RWPE1 (cell line): ENCODE data around the gene HTR2B.

ENCODE experiments used
- CTCF ChIA-PET: fragments of 350-600 bp; sonication (Branson Sonifier 250); formaldehyde crosslinking; extraction: SDS; loops from one replicate; lab custom pipeline; 2021; lab: Yijun Ruan, JAX
- POLR2A ChIA-PET: fragments of 400-600 bp; formaldehyde crosslinking; extraction: SDS; loops from one replicate; lab custom pipeline; 2020; ENCODE audit warnings: antibody characterized with exemption; ENCODE audit not compliant: low non-redundant PET; lab: Yijun Ruan, JAX
- DNase-seq: peaks from one replicate; pipeline ENCODE4 v3.0.0; 2012; ENCODE audit warnings: low spot score
- H3K27ac ChIP-seq: fragments of 450-650 bp; 2 replicates; pipeline ENCODE4 v1.5.1; 2017
- TF ChIP-seq, protein P1 (sequence below): fragments of 450-650 bp; conservative IDR thresholded peaks from 2 replicates; pipeline ENCODE4 v1.5.1; 2017; ENCODE audit warnings: low read depth, mild to moderate bottlenecking

The HTR2B gene

DNA sequence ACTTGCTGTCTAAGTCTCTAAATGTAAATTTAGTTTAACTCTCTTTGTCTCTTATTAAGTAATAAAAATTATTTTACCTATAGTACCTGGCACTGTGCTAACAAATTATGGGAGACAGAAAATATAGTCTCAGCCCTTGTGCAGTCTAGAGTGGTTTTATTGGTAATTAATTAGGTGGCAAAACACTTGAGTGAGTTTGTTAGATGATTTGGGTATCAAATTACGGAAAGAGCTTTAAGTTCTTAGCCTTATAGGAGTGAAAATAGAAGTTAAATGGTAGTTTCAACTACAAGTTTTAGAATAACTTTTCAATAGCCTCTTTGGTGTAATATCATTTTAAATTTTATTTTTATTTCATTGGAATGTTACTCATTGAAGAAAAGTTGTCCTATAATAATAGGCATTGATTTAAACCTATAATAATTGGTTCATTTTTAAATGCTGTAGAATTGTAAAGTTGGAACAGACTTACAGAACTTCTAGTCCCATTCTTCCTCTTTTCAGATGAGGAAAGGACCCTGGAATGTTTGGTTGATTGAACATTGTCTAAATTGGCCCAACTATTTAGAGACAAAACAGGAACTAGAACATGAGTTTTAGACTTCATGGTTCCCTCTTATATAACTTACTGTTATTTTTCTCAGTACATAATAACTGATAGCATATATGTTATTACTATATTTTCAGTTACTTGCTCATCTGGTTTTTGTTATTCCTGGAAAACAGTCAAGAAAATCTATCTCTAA, 10.2 kb upstream of the HTR2B start:
- POLR2A ChIA-PET, result no interaction called here
- TF ChIP-seq, protein P1, sequence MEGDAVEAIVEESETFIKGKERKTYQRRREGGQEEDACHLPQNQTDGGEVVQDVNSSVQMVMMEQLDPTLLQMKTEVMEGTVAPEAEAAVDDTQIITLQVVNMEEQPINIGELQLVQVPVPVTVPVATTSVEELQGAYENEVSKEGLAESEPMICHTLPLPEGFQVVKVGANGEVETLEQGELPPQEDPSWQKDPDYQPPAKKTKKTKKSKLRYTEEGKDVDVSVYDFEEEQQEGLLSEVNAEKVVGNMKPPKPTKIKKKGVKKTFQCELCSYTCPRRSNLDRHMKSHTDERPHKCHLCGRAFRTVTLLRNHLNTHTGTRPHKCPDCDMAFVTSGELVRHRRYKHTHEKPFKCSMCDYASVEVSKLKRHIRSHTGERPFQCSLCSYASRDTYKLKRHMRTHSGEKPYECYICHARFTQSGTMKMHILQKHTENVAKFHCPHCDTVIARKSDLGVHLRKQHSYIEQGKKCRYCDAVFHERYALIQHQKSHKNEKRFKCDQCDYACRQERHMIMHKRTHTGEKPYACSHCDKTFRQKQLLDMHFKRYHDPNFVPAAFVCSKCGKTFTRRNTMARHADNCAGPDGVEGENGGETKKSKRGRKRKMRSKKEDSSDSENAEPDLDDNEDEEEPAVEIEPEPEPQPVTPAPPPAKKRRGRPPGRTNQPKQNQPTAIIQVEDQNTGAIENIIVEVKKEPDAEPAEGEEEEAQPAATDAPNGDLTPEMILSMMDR, result no peak
- no peak for DNase-seq
- no peak overlapping the region for H3K27ac ChIP-seq
- CTCF ChIA-PET, result no interaction called here

DNA sequence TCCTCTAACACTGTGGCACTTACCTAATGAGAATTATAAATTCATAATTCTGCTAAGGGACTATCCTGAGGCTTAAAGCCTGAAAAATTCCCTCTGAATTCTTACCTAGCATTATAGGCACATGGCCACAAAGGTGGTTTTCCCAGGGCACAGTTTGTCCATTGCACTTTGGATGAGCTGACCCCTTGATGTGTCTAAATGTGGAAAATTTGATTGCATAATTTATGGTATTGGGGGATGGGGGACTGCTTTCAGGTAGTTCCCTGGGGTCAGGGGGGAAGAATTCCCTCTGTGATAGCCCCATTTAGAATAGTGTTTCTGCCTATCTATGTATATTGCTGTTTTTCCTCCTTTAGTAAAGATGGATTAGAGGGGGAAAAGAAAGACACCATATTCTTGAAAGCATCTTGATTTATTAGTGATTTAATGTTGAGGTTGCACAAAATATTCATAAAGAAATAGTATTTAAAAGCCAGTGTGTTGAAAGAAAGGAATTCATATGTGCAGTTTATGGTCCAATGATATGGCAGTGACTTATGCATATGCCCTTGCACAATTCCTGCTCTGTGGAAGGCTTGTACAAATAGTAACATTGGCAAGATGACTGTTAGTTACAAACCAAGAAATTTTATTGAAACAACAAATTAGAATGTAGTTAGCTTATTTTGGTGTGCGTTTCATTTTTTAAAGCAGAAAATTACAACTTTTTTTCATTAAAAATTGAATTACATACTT, 8.7 kb upstream of the HTR2B start:
- ChIA-PET POLR2A (no interaction called here), CTCF (no interaction called here)
- DNase-seq, result no peak
- no peak overlapping the region for H3K27ac ChIP-seq
- TF ChIP-seq, protein P1, result no peak

DNA sequence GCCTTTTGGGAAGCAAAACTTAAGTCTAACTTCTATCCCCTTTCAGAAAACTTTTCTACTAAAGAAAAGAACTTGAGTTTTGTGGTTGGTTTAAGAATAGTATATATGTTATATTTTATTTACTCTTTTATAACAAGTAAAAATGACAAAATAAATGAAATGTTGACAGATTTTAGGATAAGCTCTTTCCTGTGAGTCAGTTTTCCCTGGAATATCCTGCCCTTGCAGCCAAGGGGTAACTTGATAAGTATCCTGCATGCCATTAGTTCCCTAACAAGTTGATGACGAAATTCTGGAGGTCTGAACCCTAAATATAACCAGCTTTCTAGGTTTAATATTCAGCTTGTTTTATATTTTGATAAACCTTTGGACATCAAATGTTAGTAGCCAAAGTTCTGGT, 7.3 kb upstream of the HTR2B start:
- no peak overlapping the region for H3K27ac ChIP-seq
- TF ChIP-seq, protein P1, result no peak
- ChIA-PET CTCF (no interaction called here), POLR2A (no interaction called here)
- peak; percentile 5 for DNase-seq

DNA sequence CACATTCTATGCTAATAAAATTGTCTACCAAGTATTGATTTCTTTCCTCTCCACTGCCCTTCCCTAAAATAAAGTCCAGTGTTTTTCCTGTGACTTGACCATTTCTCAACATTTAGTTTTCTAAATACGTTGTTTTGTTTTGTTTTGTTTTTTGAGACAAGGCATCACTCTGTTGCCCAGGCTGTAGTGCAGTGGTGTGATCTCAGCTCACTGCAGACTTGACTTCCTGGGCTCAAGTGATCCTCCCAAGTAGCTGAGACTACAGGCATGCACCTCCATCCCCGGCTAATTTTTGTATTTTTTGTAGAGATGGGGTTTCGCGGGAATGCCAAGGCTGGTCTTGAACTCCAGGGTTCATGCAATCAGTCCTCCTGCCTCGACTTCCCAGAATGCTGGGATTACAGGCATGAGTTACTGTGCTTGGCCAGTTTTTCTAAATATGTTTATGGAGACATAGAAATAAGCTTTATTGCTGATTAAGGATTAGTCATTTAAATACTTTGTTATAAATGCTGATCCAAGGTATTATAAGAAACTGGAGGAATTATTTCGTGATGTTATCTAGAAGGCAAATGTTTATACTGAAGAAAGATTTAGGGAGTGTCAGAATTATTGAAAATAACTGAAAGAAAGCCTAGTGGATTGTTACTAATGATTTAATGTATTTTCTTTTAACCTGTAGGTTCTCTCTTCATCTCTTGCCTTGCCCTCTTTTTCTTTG, 5.7 kb upstream of the HTR2B start:
- TF ChIP-seq, protein P1, result no peak
- no peak for DNase-seq
- ChIA-PET CTCF (no interaction called here), POLR2A (no interaction called here)
- H3K27ac ChIP-seq, result no peak overlapping the region

DNA sequence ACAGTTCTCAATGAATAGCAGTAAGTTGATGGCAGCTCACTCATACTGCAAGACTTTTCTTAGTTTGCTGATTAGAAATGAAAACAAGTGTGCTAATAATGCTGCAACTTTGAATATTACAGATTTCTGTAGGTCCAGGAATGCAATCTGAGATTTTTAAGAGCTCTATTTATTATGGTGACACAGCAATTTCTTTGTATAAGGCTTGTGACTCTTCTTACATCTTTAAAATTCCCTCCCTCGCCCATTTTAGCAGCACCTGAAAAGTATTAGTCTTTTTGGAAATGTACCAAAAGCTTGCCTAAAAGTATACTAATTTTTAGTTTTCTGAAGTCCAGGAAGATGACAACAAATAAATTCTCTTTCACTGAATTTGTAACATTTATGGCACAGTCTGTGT, 4.4 kb upstream of the HTR2B start:
- CTCF ChIA-PET, result interaction anchor here (1.1 kb wide), 1 partner anchor 280 kb away, joined by 9 read pairs; no protein-coding TSS in a partner anchor
- POLR2A ChIA-PET, result no interaction called here

DNA sequence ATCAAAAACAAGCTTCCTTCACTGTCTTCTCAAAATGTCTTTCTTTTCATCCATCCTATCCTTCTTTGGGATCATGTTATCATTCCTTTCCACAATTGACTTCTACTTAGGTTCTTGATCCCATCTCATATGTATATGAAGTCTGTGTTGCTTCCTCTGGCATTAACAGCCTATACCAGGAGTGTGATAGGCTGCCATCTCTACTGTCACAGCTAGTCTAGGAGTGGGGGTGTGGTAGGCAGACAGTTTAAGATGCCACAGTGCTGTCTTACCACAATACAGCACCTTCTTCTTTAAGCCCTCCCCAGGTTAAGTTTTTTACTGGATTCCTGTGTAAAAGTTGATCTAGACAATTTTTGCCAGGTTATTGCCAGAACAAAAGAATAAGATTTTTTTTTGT, 3.7 kb upstream of the HTR2B start:
- CTCF ChIA-PET, result no interaction called here
- H3K27ac ChIP-seq, result no peak overlapping the region
- POLR2A ChIA-PET, result no interaction called here
- TF ChIP-seq, protein P1, result no peak
- DNase-seq, result no peak

More for the DNA sequence above, 4.4 kb upstream of the HTR2B start:
- no peak overlapping the region for H3K27ac ChIP-seq
- TF ChIP-seq, protein P1, result no peak
- DNase-seq, result no peak
